ENCODE results near the gene HOXA7. TPM values are rescaled to one million over a fixed set of nuclear protein-coding genes. Genes with fewer than 3 reads are reported as not detected.

Gene HOXA7
- total RNA-seq, 1 donor from 2014 or later, result not detected

DNA sequence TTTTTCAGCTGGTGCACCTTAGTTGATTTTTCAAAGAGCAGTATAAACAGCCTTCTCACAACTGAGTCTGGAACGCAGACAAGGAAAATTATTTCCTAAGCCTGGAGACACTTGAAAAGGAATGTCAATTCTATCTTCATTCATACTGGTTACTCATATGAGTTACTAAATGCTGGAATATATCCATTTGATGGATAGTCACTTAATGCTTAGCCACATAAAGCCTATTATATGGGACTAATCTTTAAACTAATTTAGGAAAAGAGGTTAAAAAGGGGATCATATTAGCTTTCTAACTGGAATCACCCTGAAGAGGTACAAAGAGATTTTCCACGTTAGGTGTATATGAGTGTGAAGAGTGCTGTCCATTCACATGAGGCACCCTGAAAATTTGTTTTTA is 24.3 kb downstream of the HOXA7 start:
- intact Hi-C loops (cut with DNase I), result no loop called here

DNA sequence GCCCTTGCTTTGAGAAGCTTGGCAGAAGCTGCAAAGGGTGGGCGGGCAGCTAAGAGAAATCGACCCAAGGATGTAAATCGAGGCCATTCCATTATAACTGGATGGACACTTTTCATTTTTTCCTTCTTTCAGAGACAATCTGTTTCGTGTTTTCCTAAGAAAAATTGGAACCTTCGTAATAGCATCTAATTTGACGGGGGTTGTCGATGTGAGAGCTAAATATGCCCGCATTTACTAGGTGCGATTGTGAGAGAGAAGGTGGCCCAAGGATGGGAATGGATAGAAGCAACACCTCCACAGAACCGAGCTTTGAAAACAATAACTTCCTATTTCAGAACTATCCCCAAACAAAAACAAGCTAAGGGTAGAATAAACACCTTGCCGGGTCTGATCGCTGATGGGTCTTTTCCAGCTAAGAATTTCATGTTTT is 25.1 kb downstream of the HOXA7 start:
- intact Hi-C loops (cut with DNase I), result no loop called here
- ATAC-seq (ENCODE audit: poor library complexity) (no peak), DNase-seq (no peak)

More for the DNA sequence above, 24.3 kb downstream of the HOXA7 start:
- no peak for DNase-seq
- no peak for ATAC-seq (ENCODE audit: poor library complexity)

- peak; percentile 95 for ATAC-seq (ENCODE audit: poor library complexity)
- DNase-seq, result peak; percentile 89
- intact Hi-C loops (cut with DNase I), result no loop called here
These were observed 25.7 kb downstream of the HOXA7 start, which contains the start of gene HOXA4 for GRCh38 chr7:27130540-27131389. HOXA4 (minus strand) TSS chr7:27130757; CDS start chr7:27130733, 24 bp downstream.

DNA sequence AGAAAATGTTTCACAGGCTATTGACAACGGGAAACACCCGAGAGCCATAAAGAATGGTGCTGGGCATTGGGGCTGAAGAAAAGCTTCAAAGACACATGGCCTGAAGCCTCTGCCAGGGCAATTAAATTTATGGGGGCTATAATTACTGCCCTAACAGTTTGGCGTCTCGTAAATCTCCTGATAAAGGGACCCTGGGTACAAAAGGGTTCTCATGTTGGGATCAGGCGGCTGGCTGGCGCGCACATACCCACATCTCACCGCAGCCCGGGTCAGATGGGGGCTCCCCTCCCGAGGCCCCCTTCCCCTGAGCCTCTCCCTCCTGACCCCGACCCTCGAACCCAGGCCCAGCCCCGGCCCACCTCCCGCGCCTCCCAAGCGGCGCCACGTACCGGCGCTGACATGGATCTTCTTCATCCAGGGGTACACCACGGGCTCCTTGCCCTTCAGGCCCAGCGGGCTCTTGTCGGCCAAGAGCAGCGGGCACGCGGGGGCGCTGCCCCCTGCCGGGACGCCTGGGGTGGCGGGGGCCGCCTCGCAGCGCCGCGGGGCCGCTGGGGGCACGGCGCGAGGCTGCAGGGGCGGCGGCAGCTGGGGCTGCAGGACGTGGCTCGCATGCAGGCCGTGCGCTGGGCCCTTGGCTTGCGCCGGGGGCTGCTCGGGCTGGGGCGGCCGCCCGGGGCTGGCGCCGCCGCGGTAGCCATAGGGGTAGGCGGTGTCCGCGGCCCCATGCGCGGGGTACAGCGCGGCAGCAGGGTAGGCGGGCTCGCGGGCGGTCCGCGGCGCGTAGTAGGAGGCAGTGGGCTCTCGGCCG is 26.5 kb downstream of the HOXA7 start:
- DNase-seq (no peak), ATAC-seq (ENCODE audit: poor library complexity) (peak; percentile 14)
- intact Hi-C loops (cut with DNase I), result no loop called here

GRCh38 chr7:27128776-27129728 is 27.4 kb downstream of the HOXA7 start:
- ATAC-seq (ENCODE audit: poor library complexity) (no peak), DNase-seq (no peak)
- intact Hi-C loops (cut with DNase I), result no loop called here

DNA sequence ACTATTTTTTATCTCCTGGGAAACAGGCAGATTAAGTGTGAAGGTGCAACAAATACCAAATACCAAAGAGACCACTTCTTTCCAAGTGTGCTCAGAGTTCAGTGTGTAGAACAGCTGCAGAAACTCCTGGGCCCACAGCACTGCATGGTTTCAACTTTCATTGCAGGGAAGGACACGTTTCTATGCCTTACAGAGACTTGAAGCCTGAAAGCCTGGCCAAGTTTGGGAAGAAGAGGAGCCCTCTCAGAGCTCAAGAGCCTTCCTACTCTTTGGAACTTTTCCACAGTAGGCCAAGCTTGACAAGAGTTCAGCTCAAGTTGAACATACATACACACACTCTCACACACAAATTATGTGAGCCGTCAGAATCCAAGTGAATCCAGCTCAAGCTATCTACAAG is 28.4 kb downstream of the HOXA7 start:
- intact Hi-C loops (cut with DNase I), result no loop called here
- no peak for DNase-seq
- ATAC-seq (ENCODE audit: poor library complexity), result no peak

- intact Hi-C loops (cut with DNase I), result no loop called here
- DNase-seq, result no peak
- no peak for ATAC-seq (ENCODE audit: poor library complexity)
These were observed 29.7 kb downstream of the HOXA7 start for GRCh38 chr7:27126596-27127327.

DNA sequence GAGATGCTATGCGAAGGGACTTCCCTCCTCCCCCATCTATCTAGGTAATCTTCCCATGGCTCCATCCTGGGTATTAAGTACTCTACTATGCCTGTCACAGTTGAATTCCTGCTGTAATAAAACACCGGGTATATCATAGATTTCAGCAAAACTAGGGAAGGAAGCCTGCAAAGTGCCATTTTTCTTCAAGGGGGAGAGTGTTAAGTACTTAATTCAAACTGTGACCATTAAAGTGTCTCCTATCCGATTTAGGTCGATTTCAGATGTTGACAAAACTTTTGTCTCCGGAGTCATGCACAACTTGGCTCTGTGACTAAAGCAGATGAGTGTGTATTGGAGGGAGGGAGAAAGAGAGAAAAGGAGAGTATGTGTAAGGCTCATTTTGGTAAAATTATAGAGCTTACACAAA is 30.5 kb downstream of the HOXA7 start:
- DNase-seq (no peak), ATAC-seq (ENCODE audit: poor library complexity) (no peak)
- intact Hi-C loops (cut with DNase I), result no loop called here

DNA sequence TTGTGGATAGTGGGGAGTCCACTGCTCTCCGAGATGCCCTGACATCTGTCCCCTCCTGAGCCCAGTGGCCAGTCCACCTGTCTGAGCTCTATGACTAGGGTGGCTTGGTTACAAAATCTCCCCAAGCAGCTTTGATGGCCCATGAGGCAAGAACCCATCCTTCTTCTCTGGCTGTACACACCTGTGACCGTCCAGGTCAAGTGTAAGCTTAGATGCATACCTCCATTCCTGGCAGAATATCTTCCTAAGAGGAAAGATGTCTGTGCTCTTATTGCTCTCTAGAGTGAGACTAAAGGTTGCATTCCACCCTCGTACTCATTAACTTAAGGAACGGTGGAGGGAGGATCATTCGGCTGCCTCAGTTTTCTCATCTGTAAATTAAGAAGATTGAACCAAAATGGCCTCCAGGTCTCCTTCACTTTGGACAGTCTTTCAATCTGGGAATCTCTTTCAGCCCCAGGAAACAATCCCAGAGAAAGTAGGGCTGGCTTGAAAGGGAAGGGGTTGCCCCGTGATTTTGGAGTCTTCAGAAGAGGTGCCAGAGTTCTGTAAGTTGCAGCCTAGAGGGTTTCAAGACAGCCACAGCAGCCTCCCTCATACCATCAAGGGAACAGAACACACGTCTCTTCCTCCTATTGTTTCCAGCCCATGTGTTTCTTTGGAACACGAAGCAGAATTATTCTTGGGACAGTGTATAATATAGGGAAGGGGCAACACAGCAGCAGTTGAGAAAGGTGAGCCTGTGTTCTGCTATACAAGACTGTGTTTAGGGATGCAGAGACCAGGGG is 31.4 kb downstream of the HOXA7 start:
- DNase-seq (no peak), ATAC-seq (ENCODE audit: poor library complexity) (no peak)
- intact Hi-C loops (cut with DNase I), result no loop called here

DNA sequence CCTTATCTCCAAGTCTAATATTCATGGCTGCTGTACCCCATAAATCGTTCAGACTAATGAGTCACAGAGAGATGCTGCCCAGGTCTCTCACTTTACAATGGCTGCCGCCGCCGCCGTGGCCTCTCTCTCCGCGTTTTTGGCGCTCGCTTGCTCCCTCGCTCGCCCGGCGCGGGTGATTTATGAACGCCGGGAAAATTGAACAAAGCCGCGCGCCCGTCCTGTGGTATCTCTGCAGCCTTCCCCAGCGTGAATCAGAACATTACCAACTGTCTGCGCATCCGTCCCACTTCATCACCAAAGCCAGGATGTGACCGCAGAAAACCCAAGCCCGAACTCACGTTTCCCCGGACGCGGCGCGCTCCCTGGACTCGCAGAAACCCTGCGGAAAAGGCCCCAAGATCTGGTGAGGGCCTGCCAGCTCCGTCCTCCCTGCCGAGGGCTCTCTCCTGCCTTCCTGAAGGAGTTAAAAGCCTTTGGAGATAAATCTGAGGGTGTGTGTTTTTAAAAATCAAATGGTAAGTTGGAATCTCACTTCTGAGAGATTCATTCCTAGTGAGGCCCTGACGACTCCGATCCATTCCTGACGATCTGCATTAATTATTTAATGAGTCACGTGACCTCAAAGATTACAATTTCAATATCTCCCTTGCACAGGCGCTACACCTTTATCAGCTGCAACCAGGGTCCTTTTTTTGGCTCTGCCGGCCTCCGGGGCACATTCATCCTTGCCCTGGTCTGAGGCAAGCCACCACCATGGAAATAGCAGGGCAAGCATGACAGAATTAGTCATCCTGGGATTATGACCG is 32.2 kb downstream of the HOXA7 start:
- DNase-seq (no peak), ATAC-seq (ENCODE audit: poor library complexity) (no peak)
- intact Hi-C loops (cut with DNase I), result no loop called here

DNA sequence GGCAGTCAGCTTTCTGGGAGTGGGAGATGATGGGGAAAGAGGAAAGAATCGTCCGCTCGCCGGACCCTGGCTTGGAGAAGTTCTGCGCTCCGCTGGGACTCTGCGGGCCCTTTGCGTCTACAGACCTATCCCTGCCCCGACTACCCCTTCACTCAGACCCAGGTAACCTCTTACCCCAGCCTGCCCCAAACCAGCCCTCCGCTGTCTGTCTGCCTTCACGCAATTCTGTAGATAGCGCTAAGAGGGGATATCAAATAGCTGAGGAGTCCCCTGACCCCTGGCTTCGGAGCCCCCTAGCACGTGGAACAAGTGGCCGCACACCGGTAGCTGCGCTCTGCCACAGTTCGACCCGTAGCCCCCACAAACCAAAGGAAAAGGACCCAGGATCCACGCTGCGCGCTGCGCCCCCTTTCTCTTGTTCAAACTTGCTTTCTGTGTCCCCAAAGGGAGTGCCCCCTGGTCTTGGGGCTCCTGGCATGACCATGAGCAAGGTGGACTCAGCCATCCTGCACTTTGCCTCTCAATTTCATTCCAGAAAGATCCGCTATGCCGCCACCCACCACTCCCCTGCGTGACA is 32.9 kb downstream of the HOXA7 start:
- intact Hi-C loops (cut with DNase I), result no loop called here
- no peak for ATAC-seq (ENCODE audit: poor library complexity)
- no peak for DNase-seq

- intact Hi-C loops (cut with DNase I), result no loop called here
- ATAC-seq (ENCODE audit: poor library complexity) (no peak), DNase-seq (no peak)
These were observed 33.4 kb downstream of the HOXA7 start for GRCh38 chr7:27123007-27123476.

GRCh38 chr7:27122077-27122910 is 34.2 kb downstream of the HOXA7 start:
- intact Hi-C loops (cut with DNase I), result no loop called here
- ATAC-seq (ENCODE audit: poor library complexity), result no peak
- no peak for DNase-seq

- intact Hi-C loops (cut with DNase I), result no loop called here
- ATAC-seq (ENCODE audit: poor library complexity) (no peak), DNase-seq (no peak)
These were observed 34.8 kb downstream of the HOXA7 start for GRCh38 chr7:27121684-27122076.

- DNase-seq (no peak), ATAC-seq (ENCODE audit: poor library complexity) (no peak)
- intact Hi-C loops (cut with DNase I), result no loop called here
These were observed 37.0 kb downstream of the HOXA7 start for GRCh38 chr7:27119412-27119911.

All from Right ventricle myocardium superior (tissue), 1 donor.